ENCODE measurements around the gene MAMSTR.

The MAMSTR gene

DNA sequence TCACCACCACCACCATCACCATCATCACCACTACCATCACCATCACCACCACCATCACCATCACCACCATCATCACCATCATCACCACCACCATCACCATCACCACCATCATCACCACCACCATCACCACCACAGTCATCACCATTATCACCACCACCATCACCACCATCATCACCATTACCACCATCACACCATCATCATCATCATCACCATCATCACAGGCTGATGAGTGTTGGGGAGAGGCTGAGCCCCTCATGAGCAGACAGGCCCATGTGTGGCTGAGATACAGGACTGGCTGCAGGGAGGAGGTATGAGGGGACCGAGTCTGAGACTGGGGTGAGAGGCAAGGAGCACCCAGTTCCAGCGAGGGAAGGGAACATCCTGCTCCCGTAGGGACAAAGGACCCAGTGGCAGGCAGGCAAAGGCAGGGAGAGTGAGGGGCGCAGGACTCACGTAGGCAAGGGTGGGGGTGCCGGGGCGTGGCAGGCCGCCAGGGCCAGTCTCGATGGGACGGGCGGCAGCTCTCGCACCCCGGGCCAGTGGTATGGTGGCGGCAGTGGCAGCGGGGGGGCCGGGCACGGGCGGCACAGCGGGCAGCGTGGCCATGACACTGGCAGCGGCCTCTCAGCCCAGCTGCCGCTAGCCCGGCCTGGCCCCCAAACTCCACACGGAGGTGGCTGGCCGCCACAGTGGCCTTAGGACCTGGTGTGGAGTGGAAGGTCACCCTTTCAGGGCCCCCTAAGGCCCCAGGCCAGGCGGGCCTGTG is 49.4 kb downstream of the MAMSTR start:
- no peak for DNase-seq (ENCODE audit: extremely low read depth in 1 of 2, low read depth in 1 of 2)

DNA sequence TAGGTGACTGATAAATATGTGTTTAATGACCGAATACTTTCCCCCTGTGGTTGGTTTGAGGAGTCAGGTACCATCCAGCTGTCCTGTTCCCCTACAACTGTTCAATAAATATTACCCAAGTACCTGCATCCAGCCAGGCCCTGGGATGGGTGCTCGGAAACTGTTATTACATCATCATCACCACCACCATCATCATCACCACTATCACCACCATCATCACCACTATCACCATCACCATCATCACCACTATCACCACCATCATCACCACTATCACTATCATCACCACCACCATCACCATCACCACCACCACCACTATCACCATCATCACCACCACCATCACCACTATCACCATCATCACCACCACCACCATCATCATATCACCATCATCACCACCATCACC is 50.8 kb downstream of the MAMSTR start:
- DNase-seq (ENCODE audit: extremely low read depth in 1 of 2, low read depth in 1 of 2): no peak

DNA sequence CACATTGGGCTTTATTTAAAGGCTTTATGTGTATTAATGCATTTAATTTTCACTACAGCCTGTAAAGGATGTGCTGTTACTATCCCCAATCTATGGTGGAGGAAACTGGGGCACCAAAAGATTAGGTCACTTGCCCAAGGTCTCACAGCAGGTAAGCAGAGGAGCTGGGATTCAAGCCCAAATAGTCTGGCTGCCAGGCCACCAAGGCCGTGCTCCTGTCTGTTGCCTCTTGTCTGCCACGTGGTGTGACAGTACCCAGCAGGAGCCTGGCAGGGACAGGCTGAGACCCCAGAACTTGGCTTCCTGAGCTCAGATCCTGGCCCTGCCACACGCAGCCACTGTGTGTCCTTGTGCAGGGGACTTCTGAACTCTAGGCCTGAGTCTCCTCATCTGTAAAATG is 51.2 kb downstream of the MAMSTR start:
- DNase-seq (ENCODE audit: extremely low read depth in 1 of 2, low read depth in 1 of 2): no peak

DNA sequence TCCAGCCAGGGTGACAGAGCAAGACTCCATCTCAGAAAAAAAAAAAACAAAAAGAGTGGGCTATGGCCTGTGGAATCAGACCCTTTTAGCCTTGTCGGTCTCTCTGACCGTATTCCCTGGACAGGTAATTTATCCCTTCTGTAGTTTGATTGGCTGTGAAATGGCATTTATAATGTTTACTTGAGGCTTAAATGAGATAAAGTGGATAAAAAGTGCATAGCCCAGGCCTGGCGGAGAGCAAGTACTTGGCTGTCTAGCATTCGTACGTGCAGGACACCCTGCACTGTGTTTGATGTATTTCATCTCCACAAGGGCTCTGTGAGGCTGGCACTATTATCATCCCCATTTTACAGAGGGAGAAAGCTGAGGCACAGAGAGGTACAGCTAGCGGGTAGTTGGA is 53.7 kb downstream of the MAMSTR start:
- no peak for DNase-seq (ENCODE audit: extremely low read depth in 1 of 2, low read depth in 1 of 2)

GRCh38 chr19:48664476-48664875 is 55.0 kb downstream of the MAMSTR start:
- DNase-seq (ENCODE audit: extremely low read depth in 1 of 2, low read depth in 1 of 2): no peak

DNA sequence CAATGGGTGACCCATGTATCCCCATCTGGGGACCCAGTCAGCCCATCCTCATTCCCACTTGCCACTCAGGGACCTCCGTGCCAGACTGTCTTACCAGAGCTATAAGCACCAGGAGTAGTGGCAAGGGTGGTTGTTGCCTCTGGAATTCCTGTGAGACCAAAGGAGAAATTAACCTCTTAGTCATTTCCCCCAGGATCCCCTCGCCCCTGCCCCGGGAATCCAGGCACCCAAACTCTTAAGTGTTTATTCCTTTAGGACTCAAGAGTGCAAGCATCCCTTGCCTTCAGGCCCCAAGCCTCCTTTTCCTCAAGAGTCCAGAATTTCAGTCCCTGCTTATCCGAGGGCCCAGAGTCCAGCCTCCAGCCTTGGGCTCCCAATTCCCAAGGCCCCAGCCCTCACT is 55.9 kb downstream of the MAMSTR start:
- no peak for DNase-seq (ENCODE audit: extremely low read depth in 1 of 2, low read depth in 1 of 2)

Data from activated CD8-positive, alpha-beta memory T cell treated with anti-CD3 and anti-CD28 coated beads for 1 hour (primary cell).